Endothelial cell of umbilical vein (primary cell): Measurements from ENCODE around the gene OSTC.

Source experiments
- EZH2 ChIP-seq: IDR thresholded peaks from 2 replicates; pipeline ENCODE4 v1.6.1; 2012; ENCODE audit warnings: borderline replicate concordance, low read depth, mild to moderate bottlenecking, moderate library complexity, low read length, inconsistent platforms; ENCODE audit not compliant: severe bottlenecking
- FOS ChIP-seq: IDR thresholded peaks from 2 replicates; pipeline ENCODE4 v1.6.1; 2011; ENCODE audit warnings: mild to moderate bottlenecking, low read length, moderate library complexity, borderline replicate concordance; ENCODE audit not compliant: insufficient read depth
- GATA2 ChIP-seq: IDR thresholded peaks from 2 replicates; pipeline ENCODE4 v1.7.0; 2011; ENCODE audit warnings: low read depth, mild to moderate bottlenecking, moderate library complexity, mixed read lengths, low read length; ENCODE audit not compliant: insufficient read length, insufficient read depth
- JUN ChIP-seq: IDR thresholded peaks from 2 replicates; pipeline ENCODE4 v1.6.1; 2011; ENCODE audit warnings: borderline replicate concordance, low read depth; ENCODE audit not compliant: insufficient read length, insufficient read depth
- MYC ChIP-seq: IDR thresholded peaks from one replicate; pipeline ENCODE4 v1.6.1; 2011; ENCODE audit warnings: mild to moderate bottlenecking, low read depth, low read length
- POLR2A ChIP-seq: IDR thresholded peaks from 2 replicates; pipeline ENCODE4 v1.6.1; 2012; ENCODE audit warnings: low read depth, mild to moderate bottlenecking, control low read depth, low read length
- POLR2AphosphoS5 ChIP-seq: IDR thresholded peaks from 2 replicates; pipeline ENCODE4 v1.6.1; 2012; ENCODE audit warnings: low read depth, mild to moderate bottlenecking, control low read depth, low read length, moderate library complexity; ENCODE audit not compliant: insufficient read depth
- TF ChIP-seq, protein P1 (sequence below), 2 donors: IDR thresholded peaks; 1 replicate in 1 of 2; 2 replicates in 1 of 2; pipeline ENCODE4 v1.5.1; 2011; ENCODE audit warnings: low read length in 2 of 2, mild to moderate bottlenecking in 2 of 2, moderate library complexity in 2 of 2, control low read depth in 1 of 2, inconsistent platforms in 1 of 2, low read depth in 1 of 2; ENCODE audit not compliant: insufficient read depth in 1 of 2; ENCODE audit errors: extremely low read depth in 1 of 2
- TF ChIP-seq, protein P2 (sequence below): IDR thresholded peaks from 2 replicates; pipeline ENCODE4 v1.6.1; 2011; ENCODE audit not compliant: insufficient read depth, insufficient read length

DNA sequence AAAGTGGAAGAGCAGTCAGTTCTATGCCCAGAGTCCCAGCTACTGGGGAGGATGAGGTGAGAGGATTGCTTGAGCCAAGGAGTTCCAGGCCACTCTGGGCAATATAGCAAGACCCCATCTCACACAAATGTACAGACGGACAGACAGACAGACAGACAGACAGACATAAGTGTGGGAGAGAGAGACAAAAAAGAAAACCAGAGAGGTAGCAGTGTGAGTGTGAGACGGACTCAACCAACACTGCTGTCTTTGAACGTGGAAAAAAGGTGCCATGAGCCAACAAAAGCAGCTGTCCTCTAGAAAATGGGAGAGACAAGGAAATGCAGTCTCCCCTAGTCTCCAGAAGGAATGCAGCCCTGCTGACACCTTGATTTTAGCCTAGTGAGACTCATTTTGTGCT is 48.2 kb upstream of the OSTC start:
- TF ChIP-seq POLR2A (no peak), EZH2 (no peak), JUN (no peak), POLR2AphosphoS5 (no peak), MYC (no peak), FOS (no peak), GATA2 (no peak)
- TF ChIP-seq, protein P1, sequence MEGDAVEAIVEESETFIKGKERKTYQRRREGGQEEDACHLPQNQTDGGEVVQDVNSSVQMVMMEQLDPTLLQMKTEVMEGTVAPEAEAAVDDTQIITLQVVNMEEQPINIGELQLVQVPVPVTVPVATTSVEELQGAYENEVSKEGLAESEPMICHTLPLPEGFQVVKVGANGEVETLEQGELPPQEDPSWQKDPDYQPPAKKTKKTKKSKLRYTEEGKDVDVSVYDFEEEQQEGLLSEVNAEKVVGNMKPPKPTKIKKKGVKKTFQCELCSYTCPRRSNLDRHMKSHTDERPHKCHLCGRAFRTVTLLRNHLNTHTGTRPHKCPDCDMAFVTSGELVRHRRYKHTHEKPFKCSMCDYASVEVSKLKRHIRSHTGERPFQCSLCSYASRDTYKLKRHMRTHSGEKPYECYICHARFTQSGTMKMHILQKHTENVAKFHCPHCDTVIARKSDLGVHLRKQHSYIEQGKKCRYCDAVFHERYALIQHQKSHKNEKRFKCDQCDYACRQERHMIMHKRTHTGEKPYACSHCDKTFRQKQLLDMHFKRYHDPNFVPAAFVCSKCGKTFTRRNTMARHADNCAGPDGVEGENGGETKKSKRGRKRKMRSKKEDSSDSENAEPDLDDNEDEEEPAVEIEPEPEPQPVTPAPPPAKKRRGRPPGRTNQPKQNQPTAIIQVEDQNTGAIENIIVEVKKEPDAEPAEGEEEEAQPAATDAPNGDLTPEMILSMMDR (IDR thresholded peaks at IDR 0.05; ENCODE audit: extremely low read depth in 1 of 2, insufficient read depth in 1 of 2, low read depth in 1 of 2, low read length in 2 of 2): no peak
- TF ChIP-seq, protein P2, sequence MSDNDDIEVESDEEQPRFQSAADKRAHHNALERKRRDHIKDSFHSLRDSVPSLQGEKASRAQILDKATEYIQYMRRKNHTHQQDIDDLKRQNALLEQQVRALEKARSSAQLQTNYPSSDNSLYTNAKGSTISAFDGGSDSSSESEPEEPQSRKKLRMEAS: no peak
